IMR-90 (cell line): ENCODE results near the gene CD79A. TPM values are rescaled to one million over a fixed set of nuclear protein-coding genes. Genes with fewer than 3 reads are reported as not detected.
A peak's percentile ranks its signal among the peaks of the same experiment; 100 is the strongest.

Source experiments
- ATAC-seq: fragments of 200-7000 bp; cut with Tn5 transposase; 2 replicates; pipeline ENCODE4 v1.9.1; 2020; ENCODE audit warnings: low read depth, mild to moderate bottlenecking, moderate library complexity
- BruUV-seq: library from RNA; stranded (reverse); fragments of 400-500 nt; replicated peaks from 2 replicates; lab custom pipeline; 2021; lab: Mats Ljungman, UMichigan
- CTCF ChIA-PET: fragments of 300-600 bp; formaldehyde crosslinking; extraction: SDS; loops from one replicate; lab custom pipeline; 2021; ENCODE audit warnings: antibody characterized with exemption; lab: Yijun Ruan, JAX
- POLR2A ChIA-PET: fragments of 300-600 bp; sonication (Branson Sonifier 250); formaldehyde crosslinking; loops from one replicate; lab custom pipeline; 2022; ENCODE audit warnings: antibody characterized with exemption; ENCODE audit not compliant: unreplicated experiment; lab: Charles Lee
- DNase-seq: peaks from one replicate; pipeline ENCODE4 v3.0.0; 2013
- H2AFZ ChIP-seq: replicated peaks from 2 replicates; pipeline ENCODE3; 2013; ENCODE audit warnings: low read length, mild to moderate bottlenecking; ENCODE audit not compliant: poor library complexity
- H2AK5ac ChIP-seq: 2 replicates; pipeline ENCODE4 v1.6.1; 2013; ENCODE audit warnings: low read depth, low read length, inconsistent platforms
- H2AK9ac ChIP-seq: replicated peaks from 2 replicates; pipeline ENCODE3; 2013; ENCODE audit warnings: mild to moderate bottlenecking, low read depth, low read length, moderate library complexity; ENCODE audit not compliant: poor library complexity
- H2BK120ac ChIP-seq: 2 replicates; pipeline ENCODE4 v1.6.1; 2013; ENCODE audit warnings: low read depth, low read length, inconsistent platforms
- H2BK15ac ChIP-seq: 3 replicates; pipeline ENCODE4 v1.6.1; 2013; ENCODE audit warnings: low read depth, low read length, inconsistent platforms
- H2BK20ac ChIP-seq: 2 replicates; pipeline ENCODE4 v1.6.1; 2013; ENCODE audit warnings: low read depth, mild to moderate bottlenecking, inconsistent platforms, low read length, moderate library complexity
- H2BK5ac ChIP-seq: 2 replicates; pipeline ENCODE4 v1.6.1; 2013; ENCODE audit warnings: mild to moderate bottlenecking, low read depth, low read length, inconsistent platforms; ENCODE audit not compliant: poor library complexity, severe bottlenecking
- H3K14ac ChIP-seq: replicated peaks from 2 replicates; pipeline ENCODE4 v1.6.1; 2013; ENCODE audit warnings: low read depth, low read length, inconsistent platforms
- H3K18ac ChIP-seq: 2 replicates; pipeline ENCODE4 v1.6.1; 2013; ENCODE audit warnings: low read depth, low read length, control low read depth
- H3K23ac ChIP-seq: 2 replicates; pipeline ENCODE4 v1.6.1; 2013; ENCODE audit warnings: low read depth, low read length, inconsistent platforms
- H3K27ac ChIP-seq: 2 replicates; pipeline ENCODE4 v1.5.1; 2013; ENCODE audit warnings: mild to moderate bottlenecking, control low read depth, low read length; ENCODE audit not compliant: insufficient read depth
- H3K27me3 ChIP-seq: 2 replicates; pipeline ENCODE4 v1.6.1; 2013; ENCODE audit warnings: low read length; ENCODE audit not compliant: control insufficient read depth, insufficient read depth
- H3K36me3 ChIP-seq: 2 replicates; pipeline ENCODE4 v1.6.1; 2013; ENCODE audit warnings: low read length, mixed read lengths; ENCODE audit not compliant: control insufficient read depth, insufficient read depth
- H3K4ac ChIP-seq: 2 replicates; pipeline ENCODE4 v1.6.1; 2013; ENCODE audit warnings: low read depth, low read length, inconsistent platforms
- H3K4me1 ChIP-seq: 2 replicates; pipeline ENCODE4 v1.6.1; 2013; ENCODE audit warnings: low read length, mixed read lengths; ENCODE audit not compliant: control insufficient read depth, insufficient read depth
- H3K4me2 ChIP-seq: 2 replicates; pipeline ENCODE4 v1.6.1; 2013; ENCODE audit warnings: low read depth, mild to moderate bottlenecking, control low read depth, low read length, moderate library complexity
- H3K4me3 ChIP-seq: 2 replicates; pipeline ENCODE4 v1.5.1; 2013; ENCODE audit warnings: low read depth, mild to moderate bottlenecking, control low read depth, low read length, moderate library complexity; ENCODE audit not compliant: insufficient read depth
- H3K56ac ChIP-seq: 2 replicates; pipeline ENCODE4 v1.6.1; 2013; ENCODE audit warnings: low read length, inconsistent platforms; ENCODE audit not compliant: insufficient read depth; ENCODE audit errors: extremely low read depth
- H3K79me1 ChIP-seq, 2 experiments: 2 replicates each; pipeline ENCODE4 v1.6.1; 2013; ENCODE audit warnings: low read length in 2 of 2, inconsistent platforms in 1 of 2, low read depth in 1 of 2
- H3K9ac ChIP-seq: 2 replicates; pipeline ENCODE4 v1.6.1; 2013; ENCODE audit warnings: low read depth, low read length, control low read depth
- H3K9me1 ChIP-seq: 2 replicates; pipeline ENCODE4 v1.6.1; 2013; ENCODE audit warnings: low read length, inconsistent platforms; ENCODE audit not compliant: insufficient read depth
- H3K9me3 ChIP-seq: 2 replicates; pipeline ENCODE4 v1.6.1; 2013; ENCODE audit warnings: low read length; ENCODE audit not compliant: control insufficient read depth, insufficient read depth
- H4K20me1 ChIP-seq: 2 replicates; pipeline ENCODE4 v1.6.1; 2013; ENCODE audit warnings: low read length, inconsistent platforms; ENCODE audit not compliant: insufficient read depth
- H4K5ac ChIP-seq: 2 replicates; pipeline ENCODE4 v1.6.1; 2013; ENCODE audit warnings: mild to moderate bottlenecking, low read depth, low read length, control low read depth
- H4K8ac ChIP-seq, 2 experiments: 2 replicates each; pipeline ENCODE4 v1.6.1; 2013; ENCODE audit warnings: low read depth in 2 of 2, low read length in 2 of 2, control low read depth in 1 of 2, inconsistent platforms in 1 of 2
- H4K91ac ChIP-seq: 2 replicates; pipeline ENCODE4 v1.6.1; 2013; ENCODE audit warnings: low read depth, low read length, inconsistent platforms; ENCODE audit not compliant: insufficient read depth
- CEBPB ChIP-seq: IDR thresholded peaks from 2 replicates; pipeline ENCODE4 v1.6.1; 2012; ENCODE audit warnings: low read depth, low read length, improper control_type of control experiment
- NFE2L2 ChIP-seq: fragments of 150-350 bp; IDR thresholded peaks from 2 replicates; pipeline ENCODE4 v1.6.1; 2016; ENCODE audit warnings: low read depth, mild to moderate bottlenecking, low read length
- RFX5 ChIP-seq: IDR thresholded peaks from 2 replicates; pipeline ENCODE4 v1.8.0; 2012; ENCODE audit warnings: low read depth, mild to moderate bottlenecking, low read length, moderate library complexity
- USF2 ChIP-seq: fragments of 150-350 bp; IDR thresholded peaks from 2 replicates; pipeline ENCODE4 v1.6.1; 2017; ENCODE audit warnings: mild to moderate bottlenecking, antibody characterized with exemption, low read length, low read depth
- WGBS, 2 experiments: methylation state at CpG; one replicate each; pipeline versions ENCODE4 v1.1.5 to v1.1.7; 2013; ENCODE audit warnings: missing lambda C conversion rate in 2 of 2; ENCODE audit not compliant: insufficient read length in 1 of 2; ENCODE audit errors: extremely low coverage in 2 of 2; 5-methylcytosine and 5-hydroxymethylcytosine counted together
- dilution Hi-C: fragments of 300-500 bp; cut with HindIII; formaldehyde crosslinking; loops from one replicate; pipeline ENCODE4 v1.14.3; 2018; ENCODE audit warnings: low sequenced_read_pairs; ENCODE audit not compliant: unreplicated experiment
- in situ Hi-C: fragments of 300-500 bp; cut with MboI; formaldehyde crosslinking; loops from 3 replicates; pipeline ENCODE4 v1.14.3; 2019; ENCODE audit warnings: low sequenced_read_pairs, inconsistent platforms, mixed read lengths
- intact Hi-C: fragments of 100-400 bp; cut with micrococcal nuclease; formaldehyde crosslinking; loops from 2 replicates; pipeline ENCODE4 v1.10.0; 2022
- polyA plus RNA-seq, 3 experiments: library from polyadenylated mRNA; depleted of rRNA; stranded (reverse); fragments of >200 nt; gene quantifications; 2 replicates each; pipeline ENCODE4 v1.2.3, GENCODE V29; 2012; ENCODE audit warnings: low replicate concordance in 1 of 3
- total RNA-seq: library from RNA; depleted of rRNA; stranded (reverse); fragments of >200 nt; gene quantifications from 2 replicates; pipeline ENCODE4 v1.2.3, GENCODE V29; 2012

The CD79A gene
- total and polyA plus RNA-seq, 2 of the 4 experiments (the other 2 are of a cell fraction), result 0.19 TPM; not detected in 1

GRCh38 chr19:41864374-41864773, 12.7 kb upstream of the CD79A start:
- no peak overlapping the region for H3K18ac ChIP-seq
- H4K20me1 ChIP-seq, result peaks cover 86% of the 10 kb centered on the region
- no peak overlapping the region for H2BK5ac ChIP-seq
- no peak overlapping the region for H2BK15ac ChIP-seq
- DNase-seq, result no peak
- no peak overlapping the region for H3K4ac ChIP-seq
- no peak overlapping the region for H3K14ac ChIP-seq
- H4K8ac ChIP-seq, result no peak overlapping the region
- intact Hi-C loops (no loop called here), in situ Hi-C loops (no loop called here), dilution Hi-C loops (no loop called here)
- no peak overlapping the region for H2BK120ac ChIP-seq
- no peak overlapping the region for H2AK9ac ChIP-seq
- H3K4me2 ChIP-seq, result no peak overlapping the region
- no peak overlapping the region for H2AFZ ChIP-seq
- H3K9ac ChIP-seq, result no peak overlapping the region
- H3K79me1 ChIP-seq, result peaks cover 26 to 77% of the 10 kb centered on the region in 2 experiments
- no peak for ATAC-seq
- H4K91ac ChIP-seq, result no peak overlapping the region
- no peak overlapping the region for H2BK20ac ChIP-seq
- TF ChIP-seq RFX5 (no peak), NFE2L2 (no peak), CEBPB (no peak), USF2 (no peak)
- H3K9me3 ChIP-seq, result no peaks in the 10 kb centered on the region
- H3K4me1 ChIP-seq, result peaks cover 14% of the 10 kb centered on the region
- H2AK5ac ChIP-seq, result no peak overlapping the region
- POLR2A ChIA-PET, result no interaction called here
- H4K5ac ChIP-seq, result no peak overlapping the region
- no peak overlapping the region for H3K27ac ChIP-seq
- H3K4me3 ChIP-seq, result no peak overlapping the region
- 100% methylated on average over 2 of the region's 5 CpGs; no CpG with 5 or more reads in 1 of the 2 experiments for WGBS, 2 experiments
- peaks cover 24% of the 10 kb centered on the region for H3K9me1 ChIP-seq
- BruUV-seq, result no TSS peak
- CTCF ChIA-PET, result interaction anchor here (1.1 kb wide), 1 partner anchor 9 kb away, joined by 6 read pairs; no protein-coding TSS in a partner anchor
- H3K36me3 ChIP-seq, result peaks cover 71% of the 10 kb centered on the region
- H3K23ac ChIP-seq, result peak overlapping the region; percentile 45; the same call in 1 of the 2 replicates
- H3K56ac ChIP-seq, result no peak overlapping the region
- H3K27me3 ChIP-seq, result no peaks in the 10 kb centered on the region
